CD4-positive, alpha-beta T cell treated with Interleukin-6 at 100 ng/mL for 8 hours (primary cell): ENCODE results near the gene UBE4B.
"Not testable (repeated sequence)": the region's sequence is repeated elsewhere in the genome, so short reads cannot be mapped to it uniquely, and the experiment has no call there.

Experiments
- DNase-seq: peaks from one replicate; pipeline ENCODE4 v3.0.0-alpha.2; 2020; ENCODE audit warnings: mixed read lengths, low spot score

Gene UBE4B

GRCh38 chr1:10210841-10211804 lies 178.4 kb downstream of the UBE4B start:
- DNase-seq = no peak

- DNase-seq = no peak
Measured at GRCh38 chr1:10211805-10212410, 179.2 kb downstream of the UBE4B start.

GRCh38 chr1:10212476-10212875 lies 179.7 kb downstream of the UBE4B start:
- no peak for DNase-seq

- DNase-seq = no peak
Measured at GRCh38 chr1:10213186-10213705, 180.5 kb downstream of the UBE4B start.

GRCh38 chr1:10216090-10216749 lies 183.5 kb downstream of the UBE4B start:
- DNase-seq = no peak

GRCh38 chr1:10217748-10218441 lies 185.1 kb downstream of the UBE4B start:
- DNase-seq = no peak

- no peak for DNase-seq
Measured at GRCh38 chr1:10220200-10220599, 187.4 kb downstream of the UBE4B start.

GRCh38 chr1:10220657-10221056 lies 187.9 kb downstream of the UBE4B start:
- DNase-seq = not testable (repeated sequence)

- DNase-seq = no peak
Measured at GRCh38 chr1:10225573-10225972, 192.8 kb downstream of the UBE4B start.

- DNase-seq = no peak
Measured at GRCh38 chr1:10228528-10228927, 195.8 kb downstream of the UBE4B start.

- DNase-seq = no peak
Measured at GRCh38 chr1:10229903-10230302, 197.1 kb downstream of the UBE4B start.
